ENCODE measurements around the gene NTRK2.

DNA sequence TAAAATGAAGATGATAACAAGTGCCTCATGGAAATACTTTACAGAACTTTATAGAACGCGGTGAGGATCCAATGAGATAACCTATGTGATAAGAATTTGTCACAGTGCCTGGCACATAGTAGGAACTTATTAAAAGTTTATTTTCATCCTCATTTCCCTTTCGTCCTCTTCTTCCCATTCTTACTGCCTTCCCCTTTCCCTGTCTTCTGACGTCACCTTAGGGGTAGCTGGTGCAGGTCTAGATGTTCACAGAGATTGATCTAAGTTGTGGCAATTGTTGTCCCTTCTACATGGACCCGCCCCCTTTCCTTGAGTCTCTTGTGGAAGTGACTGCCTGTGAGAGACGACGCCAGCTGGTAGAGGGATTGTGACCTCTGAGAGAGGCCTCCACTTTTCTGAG lies 46.5 kb upstream of the NTRK2 start:
- no peak for TF ChIP-seq CTCF (IDR thresholded peaks at IDR 0.05; ENCODE audit: borderline replicate concordance, extremely low read depth, low read length, poor library complexity, severe bottlenecking)
- no peak for TF ChIP-seq EZH2 (IDR thresholded peaks at IDR 0.05; ENCODE audit: borderline replicate concordance, low read depth, low read length, severe bottlenecking)
